GM12873 (cell line): ENCODE results near the gene ROBO2.

ENCODE experiments used
- TF ChIP-seq, protein P1 (sequence below): IDR thresholded peaks from 2 replicates; pipeline ENCODE4 v1.5.1; 2012; ENCODE audit warnings: low read depth, mild to moderate bottlenecking, moderate library complexity, low read length, control low read depth; ENCODE audit not compliant: insufficient read depth; ENCODE audit errors: missing control alignments

The ROBO2 gene

DNA sequence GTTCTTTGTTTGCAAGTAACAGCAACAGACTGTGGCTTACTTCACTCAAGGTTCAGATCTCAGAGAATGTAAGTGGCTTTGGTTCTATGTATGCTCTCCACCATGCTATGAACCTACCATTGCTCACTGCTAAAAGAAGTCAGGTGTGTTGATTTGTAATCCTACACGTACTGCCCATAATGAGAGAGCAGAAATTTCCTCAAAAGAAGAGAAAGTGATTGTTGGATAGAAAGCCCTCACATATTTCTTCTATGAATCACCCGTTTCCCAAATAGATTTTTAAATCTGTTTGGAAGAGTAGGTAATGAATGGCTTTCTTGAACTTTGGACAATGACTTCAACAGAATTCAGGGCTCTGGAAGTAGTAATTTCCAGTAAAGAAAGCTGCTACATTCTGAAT lies 565.4 kb downstream of the ROBO2 start:
- TF ChIP-seq, protein P1, sequence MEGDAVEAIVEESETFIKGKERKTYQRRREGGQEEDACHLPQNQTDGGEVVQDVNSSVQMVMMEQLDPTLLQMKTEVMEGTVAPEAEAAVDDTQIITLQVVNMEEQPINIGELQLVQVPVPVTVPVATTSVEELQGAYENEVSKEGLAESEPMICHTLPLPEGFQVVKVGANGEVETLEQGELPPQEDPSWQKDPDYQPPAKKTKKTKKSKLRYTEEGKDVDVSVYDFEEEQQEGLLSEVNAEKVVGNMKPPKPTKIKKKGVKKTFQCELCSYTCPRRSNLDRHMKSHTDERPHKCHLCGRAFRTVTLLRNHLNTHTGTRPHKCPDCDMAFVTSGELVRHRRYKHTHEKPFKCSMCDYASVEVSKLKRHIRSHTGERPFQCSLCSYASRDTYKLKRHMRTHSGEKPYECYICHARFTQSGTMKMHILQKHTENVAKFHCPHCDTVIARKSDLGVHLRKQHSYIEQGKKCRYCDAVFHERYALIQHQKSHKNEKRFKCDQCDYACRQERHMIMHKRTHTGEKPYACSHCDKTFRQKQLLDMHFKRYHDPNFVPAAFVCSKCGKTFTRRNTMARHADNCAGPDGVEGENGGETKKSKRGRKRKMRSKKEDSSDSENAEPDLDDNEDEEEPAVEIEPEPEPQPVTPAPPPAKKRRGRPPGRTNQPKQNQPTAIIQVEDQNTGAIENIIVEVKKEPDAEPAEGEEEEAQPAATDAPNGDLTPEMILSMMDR, result no peak

DNA sequence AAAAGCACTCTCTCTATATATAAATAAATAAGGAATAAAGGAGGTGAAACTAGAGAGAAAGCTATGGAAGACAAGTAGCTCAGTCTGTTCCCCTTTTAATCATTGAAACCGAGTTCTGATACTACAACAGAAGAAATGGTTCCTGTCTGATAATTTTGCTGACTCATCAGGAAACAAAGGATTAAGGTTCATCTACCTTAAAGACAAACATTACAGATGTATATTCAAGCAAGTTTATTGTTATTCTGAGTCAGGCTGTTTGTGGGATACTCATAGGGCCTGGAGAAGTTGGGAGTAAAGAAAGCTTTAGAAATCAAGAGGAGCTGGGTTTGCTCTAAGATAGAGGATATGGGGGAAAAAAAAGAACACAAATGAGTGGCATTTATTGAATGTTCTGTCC lies 566.0 kb downstream of the ROBO2 start:
- TF ChIP-seq, protein P1, result no peak

DNA sequence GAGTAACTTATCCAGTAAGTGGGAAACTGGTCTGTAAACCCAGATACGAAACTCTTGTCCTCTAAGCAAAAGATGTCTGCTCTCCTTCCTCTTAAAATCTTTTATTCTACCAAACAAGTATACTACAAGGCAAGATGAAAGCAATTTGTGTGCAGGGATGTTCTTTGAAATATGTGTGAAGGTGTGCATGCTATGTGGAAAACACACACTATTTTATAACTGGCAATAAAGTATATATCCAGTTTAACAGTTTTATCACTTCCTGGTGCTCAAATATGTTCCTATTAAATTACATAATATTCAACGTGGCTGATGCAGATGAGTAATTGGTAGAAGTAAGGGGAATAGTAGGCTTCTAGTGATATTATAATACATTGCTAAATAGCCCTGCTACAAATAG lies 566.5 kb downstream of the ROBO2 start:
- TF ChIP-seq, protein P1, result no peak

DNA sequence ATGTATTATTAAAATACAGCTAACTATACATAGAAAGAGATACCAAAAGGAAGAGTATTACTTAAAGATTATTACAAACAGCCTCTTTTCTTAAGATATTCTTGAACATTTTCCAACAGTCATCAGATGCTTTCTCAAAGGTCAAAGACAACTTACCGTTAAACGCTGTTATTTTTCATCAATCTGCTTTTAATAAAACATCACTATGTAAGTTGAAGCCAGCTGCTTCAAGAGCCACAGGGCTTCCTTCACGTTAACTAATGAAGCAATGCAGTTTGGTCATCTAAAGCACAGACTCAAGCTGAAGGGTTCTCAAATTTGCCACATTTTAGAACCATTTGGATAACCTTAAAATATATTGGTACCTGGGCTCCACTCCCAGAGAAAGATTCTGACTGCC lies 578.8 kb downstream of the ROBO2 start:
- TF ChIP-seq, protein P1, result no peak

DNA sequence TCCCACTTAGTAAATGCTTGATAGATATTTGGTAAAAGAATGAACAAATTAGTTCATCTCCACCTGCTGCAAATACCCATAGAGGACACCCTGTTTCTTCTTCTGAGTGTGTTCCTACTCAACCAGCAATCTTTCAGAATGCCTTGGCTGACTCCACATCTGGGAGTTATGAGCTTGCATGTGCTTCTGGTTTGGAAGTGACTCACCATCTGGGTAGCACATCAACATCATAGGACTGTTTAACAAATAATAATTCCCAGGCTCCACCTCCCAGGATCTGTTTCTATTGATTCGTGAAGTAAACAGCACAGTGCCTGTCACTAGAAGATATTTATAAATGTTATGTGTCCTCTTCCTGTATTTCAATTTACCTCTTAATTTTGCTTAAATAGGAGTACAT lies 580.1 kb downstream of the ROBO2 start:
- TF ChIP-seq, protein P1, result no peak

DNA sequence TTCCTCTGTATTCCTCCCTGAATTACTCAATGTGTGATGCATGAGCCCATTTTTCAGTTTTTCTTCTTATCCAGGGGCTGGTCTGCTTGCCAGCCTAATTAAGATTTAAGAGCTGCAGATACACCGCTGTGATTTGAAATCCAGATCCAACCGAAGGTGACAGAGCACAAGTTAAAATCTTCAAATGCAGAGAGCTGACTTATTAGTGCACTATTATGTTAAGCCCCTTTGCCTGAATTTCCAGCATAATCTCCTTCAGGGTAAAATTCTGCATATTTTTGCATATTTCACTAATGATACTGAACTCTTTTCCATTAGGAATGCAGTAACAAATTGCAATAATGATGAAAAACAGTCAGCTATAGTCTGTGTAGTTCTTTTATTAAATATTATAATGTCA lies 583.6 kb downstream of the ROBO2 start:
- TF ChIP-seq, protein P1, result no peak

DNA sequence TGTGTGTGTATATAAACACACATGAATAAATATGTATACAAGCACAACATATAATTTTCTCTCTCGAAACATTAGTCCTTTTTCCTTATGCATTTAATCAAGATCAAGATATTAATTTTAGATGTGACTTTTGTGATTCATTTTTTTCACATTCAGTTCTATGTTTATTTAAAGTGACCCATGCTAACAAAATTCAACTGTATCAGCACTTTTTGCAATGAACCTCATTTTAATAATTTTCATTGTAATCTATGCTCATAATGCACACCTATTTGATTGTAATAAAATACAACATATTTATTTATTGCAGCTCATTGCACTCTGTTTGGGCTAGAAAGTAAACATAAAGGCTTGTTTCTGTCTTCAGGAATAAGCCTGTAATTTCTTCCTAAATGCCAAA lies 586.3 kb downstream of the ROBO2 start:
- TF ChIP-seq, protein P1, result no peak
